ENCODE results near the gene EBF3.

EBF3 gene

DNA sequence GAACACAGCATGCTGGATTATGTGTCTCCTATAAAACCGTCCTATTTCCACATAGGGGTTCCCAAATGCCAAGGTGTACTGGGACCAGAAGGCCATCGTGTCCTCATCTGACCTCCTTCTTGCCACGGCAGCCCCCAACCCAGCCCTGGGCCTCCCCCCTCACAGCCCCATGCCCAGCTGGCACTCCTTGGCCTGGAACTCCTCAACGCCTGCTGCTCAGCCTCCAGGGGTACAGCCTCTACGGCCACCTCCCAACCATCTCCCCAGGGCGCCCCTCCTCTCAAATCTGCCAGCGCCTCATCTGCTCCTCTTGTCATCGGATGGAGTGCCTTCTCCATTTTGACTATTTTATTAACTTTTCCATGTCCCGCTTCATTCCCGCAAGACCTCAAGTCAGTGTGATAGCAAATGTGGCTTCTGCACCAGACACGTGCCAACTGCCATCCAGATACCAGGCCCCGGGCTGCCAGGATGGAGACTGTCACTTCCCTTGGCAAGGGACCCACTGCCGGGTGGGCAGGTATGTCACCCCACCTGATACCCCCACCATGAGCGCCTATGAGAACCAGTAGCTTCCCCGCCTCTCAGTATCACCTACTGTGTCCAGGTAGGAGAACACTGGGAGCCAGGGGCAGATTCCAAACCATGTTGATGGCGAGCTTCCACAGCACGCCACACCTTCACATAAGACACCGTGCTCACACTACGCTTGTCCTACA is 106.7 kb downstream of the EBF3 start:
- DNase-seq (ENCODE audit: low read depth in 2 of 2, low spot score in 1 of 2): no peak

- DNase-seq (ENCODE audit: low read depth in 2 of 2, low spot score in 1 of 2): no peak
Observed at GRCh38 chr10:129855836-129856563, 108.1 kb downstream of the EBF3 start.

DNA sequence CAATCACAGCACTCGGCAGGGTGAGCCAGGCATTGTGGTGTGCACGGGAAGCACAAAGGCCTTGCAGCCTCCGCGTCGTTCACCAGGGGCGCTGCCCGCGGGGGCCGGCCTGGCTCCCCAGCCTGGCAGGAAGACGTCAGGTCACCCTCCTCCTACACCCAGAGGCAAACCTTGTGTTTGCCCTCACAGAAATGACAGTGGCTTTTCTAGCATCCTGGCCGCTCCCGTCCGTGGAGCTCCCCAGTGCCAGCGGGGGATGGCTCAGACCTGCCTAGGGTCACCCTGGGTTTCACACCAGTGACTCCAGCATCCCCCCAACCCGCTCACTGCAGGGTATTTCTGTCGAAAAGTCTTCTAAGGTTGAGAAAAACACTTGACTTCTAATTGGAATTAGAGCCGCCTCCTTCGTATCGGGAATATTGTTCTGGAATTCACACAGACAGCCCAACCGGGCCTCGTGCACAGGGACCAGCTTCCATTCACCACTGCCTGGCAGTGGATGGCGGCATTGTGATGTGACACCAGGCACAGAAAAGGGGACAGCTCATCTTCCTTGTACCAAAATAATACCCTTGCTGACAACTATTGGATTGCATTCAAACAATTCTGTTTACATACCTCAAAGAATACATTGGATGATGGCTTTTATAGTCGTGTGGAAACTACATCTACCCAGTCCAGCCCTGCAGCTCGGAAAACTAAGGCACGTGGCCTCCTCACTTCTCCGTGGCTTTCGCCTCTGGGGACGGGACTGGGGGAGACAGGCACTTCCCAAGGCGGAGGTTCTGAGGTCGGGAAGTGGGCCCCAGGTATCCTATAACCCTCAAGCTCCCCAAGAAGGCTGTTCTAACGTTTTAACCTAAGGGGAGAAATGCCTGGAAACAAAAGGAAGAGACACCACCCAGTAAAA is 109.0 kb downstream of the EBF3 start:
- DNase-seq (ENCODE audit: low read depth in 2 of 2, low spot score in 1 of 2): no peak

DNA sequence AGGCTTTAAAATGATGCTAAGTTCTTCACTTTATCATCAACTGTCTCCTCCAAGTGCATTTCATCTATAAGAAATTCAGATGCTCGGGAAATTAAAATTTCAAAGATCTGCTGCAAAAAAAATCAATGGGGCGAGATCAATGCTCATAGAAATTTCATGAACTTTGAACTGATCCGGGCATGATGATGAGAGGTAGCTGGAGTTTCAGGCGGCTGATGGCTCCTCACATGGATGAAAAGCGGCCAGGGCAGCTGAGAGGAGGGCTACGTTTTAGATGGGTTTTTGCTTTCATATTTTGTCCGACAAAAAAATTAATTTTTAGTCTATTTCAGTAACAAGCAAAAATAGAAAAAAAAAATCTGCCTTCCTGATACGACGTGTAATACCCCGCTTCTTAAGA is 109.9 kb downstream of the EBF3 start:
- no peak for DNase-seq (ENCODE audit: low read depth in 2 of 2, low spot score in 1 of 2)

- DNase-seq (ENCODE audit: low read depth in 2 of 2, low spot score in 1 of 2): no peak
Observed at GRCh38 chr10:129853562-129853903, 110.5 kb downstream of the EBF3 start.

DNA sequence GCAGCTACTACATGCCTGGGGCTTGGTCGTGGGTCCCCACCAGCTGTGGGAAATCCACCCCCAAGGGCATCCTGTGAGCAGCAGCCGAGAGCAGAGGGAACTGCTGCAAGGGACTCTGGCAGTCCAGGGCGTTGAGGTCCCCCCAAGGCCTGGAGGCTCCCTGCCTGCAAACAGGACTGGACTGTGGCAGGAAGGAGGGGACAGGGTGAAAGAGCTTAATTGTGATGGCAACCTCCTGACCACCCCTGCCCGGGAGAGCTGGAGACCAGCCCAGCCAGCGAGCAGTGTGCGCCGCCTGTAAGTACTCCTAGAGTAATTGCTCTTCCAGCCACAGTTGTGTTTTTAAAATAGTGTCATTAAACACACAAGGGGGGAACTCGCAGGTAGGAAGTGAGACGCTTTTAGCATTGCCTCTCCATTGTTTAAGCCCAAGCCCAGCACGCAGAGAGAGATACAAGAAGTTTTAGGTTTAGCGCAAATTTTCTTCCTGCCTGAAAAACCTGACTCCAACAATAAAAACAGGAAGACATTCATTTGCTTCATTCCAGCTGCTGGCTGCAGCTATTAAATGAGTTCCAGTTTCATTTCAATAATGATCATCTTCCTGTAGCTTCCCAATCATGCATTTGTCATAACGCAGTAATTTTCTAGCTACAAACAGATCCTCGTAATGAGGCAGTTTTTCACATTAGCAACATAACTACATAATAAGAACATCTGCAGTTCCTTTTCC is 111.1 kb downstream of the EBF3 start:
- no peak for DNase-seq (ENCODE audit: low read depth in 2 of 2, low spot score in 1 of 2)

GRCh38 chr10:129851941-129852640 is 112.0 kb downstream of the EBF3 start:
- DNase-seq (ENCODE audit: low read depth in 2 of 2, low spot score in 1 of 2): no peak

GRCh38 chr10:129850790-129851189 is 113.3 kb downstream of the EBF3 start:
- no peak for DNase-seq (ENCODE audit: low read depth in 2 of 2, low spot score in 1 of 2)

DNA sequence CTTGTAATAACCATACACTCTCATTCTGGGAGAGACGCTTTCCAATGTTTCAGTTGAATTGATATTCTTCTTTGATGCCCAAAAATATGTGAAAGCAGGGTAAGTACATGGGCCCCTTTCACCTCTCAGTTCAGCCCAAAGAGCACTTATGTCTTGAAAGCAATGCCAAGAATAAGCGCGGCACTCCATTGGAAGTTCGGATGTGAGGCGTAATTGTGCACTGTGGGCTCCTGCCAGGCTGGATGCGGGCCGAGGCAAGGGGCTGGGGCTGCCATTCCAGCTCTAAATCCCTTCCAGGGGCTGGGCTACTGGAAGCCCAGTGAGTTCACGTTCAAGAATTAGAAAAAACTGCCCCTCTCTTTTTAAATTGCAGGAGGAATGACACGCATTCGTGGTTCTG is 113.8 kb downstream of the EBF3 start:
- DNase-seq (ENCODE audit: low read depth in 2 of 2, low spot score in 1 of 2): no peak

DNA sequence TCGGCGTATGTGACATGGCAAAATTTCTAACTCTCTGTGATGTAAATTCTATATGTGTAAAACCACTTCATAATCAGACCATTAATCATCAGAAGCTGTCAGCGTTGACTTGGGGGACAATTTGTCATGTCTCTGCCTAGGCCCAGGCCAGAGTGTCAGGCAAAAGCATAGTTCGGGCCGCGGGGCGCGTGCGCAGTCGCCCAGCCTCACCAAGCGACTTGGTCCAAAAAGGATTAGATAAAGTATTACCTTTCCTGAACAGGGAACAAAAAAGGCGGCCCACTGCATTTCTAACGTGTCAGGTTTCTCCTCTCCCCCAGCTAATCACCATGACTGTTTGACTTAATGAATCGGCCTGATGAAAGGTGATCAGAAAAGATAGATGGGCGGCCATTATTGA is 114.2 kb downstream of the EBF3 start:
- no peak for DNase-seq (ENCODE audit: low read depth in 2 of 2, low spot score in 1 of 2)

GRCh38 chr10:129849452-129849750 is 114.7 kb downstream of the EBF3 start:
- no peak for DNase-seq (ENCODE audit: low read depth in 2 of 2, low spot score in 1 of 2)

GRCh38 chr10:129848696-129849451 is 115.2 kb downstream of the EBF3 start:
- DNase-seq (ENCODE audit: low read depth in 2 of 2, low spot score in 1 of 2): no peak

DNA sequence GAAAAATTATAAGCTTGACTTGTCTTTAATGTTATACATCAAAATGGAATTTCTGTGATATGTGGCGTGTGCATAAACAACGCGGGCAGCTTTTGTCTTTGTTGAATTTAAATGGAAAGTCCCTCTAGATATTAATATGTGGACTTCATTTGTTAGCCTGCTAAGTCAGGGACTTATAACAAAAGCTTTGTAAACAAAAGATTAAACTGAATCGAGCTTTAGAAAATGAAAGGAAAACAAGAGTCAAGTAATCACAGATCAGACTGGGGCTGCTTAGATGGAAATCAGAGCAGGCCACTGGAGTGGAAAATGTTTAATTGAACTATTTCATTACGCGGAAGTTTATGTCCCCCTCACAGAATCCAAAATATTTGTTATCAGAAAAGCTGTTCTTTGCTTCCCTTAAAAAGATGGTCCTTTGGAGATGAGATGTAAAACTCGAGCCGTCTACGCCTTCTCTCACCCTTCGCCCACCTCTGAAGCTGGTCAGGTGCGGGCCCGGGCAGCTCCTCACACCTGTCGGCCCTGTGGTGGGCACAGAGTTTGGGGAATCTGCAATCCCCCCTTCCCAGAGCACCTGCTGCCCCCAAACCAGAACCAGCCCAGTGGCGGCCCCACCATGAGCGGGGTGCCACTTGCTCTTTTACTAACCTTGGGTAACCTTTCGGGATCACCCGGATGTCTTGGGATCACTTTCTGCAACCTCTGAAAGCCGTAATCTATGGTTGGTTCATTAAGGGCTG is 116.2 kb downstream of the EBF3 start:
- DNase-seq (ENCODE audit: low read depth in 2 of 2, low spot score in 1 of 2): no peak

- no peak for DNase-seq (ENCODE audit: low read depth in 2 of 2, low spot score in 1 of 2)
Observed at GRCh38 chr10:129846991-129847391, 117.1 kb downstream of the EBF3 start.

DNA sequence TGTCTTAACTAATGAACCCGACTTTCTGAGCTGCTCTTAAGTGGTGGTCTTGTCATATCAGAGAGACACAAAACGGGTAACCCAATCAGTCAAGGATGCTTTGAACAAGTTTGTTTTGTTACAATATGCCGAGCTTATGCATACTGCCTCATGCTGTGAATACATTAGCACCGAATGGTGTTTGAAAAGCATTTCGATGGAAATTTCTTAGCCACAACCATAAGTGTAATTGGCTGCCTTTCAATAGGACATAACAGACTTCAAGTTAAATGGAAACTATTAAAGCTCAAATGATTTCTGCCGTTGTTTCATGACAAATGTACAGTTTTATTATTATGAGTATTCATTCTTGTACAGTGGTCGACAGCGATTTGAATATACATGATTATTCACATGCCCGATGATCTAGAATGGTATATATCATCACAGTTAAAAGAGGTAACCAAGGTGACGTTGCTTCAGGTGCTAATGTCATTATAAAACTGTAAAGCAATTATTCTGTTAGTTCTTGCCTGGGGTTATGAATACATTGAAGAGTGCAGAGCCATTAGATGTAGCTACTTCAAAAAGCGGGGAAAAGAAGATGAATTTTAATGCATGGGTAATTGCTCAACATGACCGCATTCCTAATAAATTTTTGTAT is 118.8 kb downstream of the EBF3 start:
- no peak for DNase-seq (ENCODE audit: low read depth in 2 of 2, low spot score in 1 of 2)

DNA sequence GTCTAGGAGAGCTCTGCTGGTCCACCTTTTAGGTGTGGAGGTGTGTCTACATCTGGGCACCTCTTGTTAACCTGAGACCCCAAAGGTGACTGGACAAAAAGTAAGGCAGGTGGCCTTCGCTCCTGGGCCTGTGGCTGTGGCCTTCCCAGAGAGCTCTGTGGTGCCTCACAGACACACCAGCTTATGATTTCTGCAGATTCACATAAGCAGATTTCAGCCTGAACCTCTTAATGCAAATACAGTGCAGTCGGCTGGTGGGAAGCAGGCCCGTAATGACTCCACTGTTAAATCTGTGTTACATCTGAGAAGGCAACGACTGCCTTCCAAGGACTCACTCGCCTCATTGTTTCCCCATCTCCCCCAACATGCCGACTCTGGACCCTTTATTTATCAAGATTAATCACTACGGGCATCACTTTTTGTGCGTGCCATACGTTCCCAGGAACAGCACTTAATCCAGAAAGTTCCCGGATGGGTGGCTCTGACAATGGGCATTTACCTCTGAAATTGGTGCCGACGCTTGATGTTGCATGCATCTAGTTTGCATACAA is 119.8 kb downstream of the EBF3 start:
- DNase-seq (ENCODE audit: low read depth in 2 of 2, low spot score in 1 of 2): no peak

- no peak for DNase-seq (ENCODE audit: low read depth in 2 of 2, low spot score in 1 of 2)
Observed at GRCh38 chr10:129843702-129844101, 120.4 kb downstream of the EBF3 start.

DNA sequence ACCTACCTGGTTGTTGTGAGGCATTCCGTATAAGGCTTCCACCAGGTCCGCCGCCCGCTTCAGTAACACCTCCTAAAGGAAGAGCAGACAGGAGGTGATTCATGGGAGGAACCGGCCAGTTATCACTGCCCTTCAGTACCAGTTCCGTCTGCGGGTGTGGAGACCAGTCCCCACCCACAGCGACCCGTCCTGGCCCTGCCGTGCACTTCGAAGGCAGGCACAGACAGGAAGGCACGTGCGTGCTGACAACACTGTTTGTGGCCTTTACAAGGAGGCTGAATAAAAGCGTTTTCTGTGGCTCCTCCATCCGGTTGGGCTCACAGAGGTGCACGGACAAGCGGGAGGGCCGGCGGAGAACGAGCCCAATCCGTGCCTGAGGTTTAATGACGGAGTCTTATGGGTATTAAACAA is 120.9 kb downstream of the EBF3 start:
- DNase-seq (ENCODE audit: low read depth in 2 of 2, low spot score in 1 of 2): no peak

DNA sequence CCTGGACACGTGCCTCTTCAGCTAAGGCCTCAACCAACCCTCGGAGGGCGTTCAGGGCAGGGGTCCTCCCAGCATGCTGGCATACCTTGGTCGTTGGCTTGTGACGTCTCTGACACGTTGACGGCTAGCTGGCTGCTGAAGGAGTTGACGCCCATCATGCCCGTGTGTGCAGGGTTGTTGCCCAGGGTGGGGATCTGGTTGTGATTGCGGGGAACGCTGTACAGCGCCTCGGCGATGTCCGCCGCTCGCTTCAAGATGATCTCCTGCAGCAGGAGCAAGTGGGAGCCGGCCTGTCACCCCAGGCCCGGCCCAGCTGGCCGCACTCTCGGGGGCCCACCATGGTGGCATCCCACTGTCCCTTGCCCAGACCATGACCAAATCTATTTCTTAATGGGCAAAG is 122.0 kb downstream of the EBF3 start:
- no peak for DNase-seq (ENCODE audit: low read depth in 2 of 2, low spot score in 1 of 2)
